Ascending aorta (tissue), 2 donors: ENCODE measurements around the gene VTI1A. TPM values are rescaled to one million over a fixed set of nuclear protein-coding genes. Genes with fewer than 3 reads are reported as not detected.

Experiments used
- DNase-seq, 2 donors: peaks; one replicate each; pipeline ENCODE4 v3.0.0-alpha.2; 2019; ENCODE audit warnings: low spot score in 2 of 2
- H3K27ac ChIP-seq, 2 donors: fragments of 200-600 bp; sonication (generic); one replicate each; pipeline ENCODE4 v1.5.1; 2016 to 2017; ENCODE audit warnings: mild to moderate bottlenecking in 1 of 2
- H3K27me3 ChIP-seq: fragments of 200-600 bp; sonication (generic); one replicate; pipeline ENCODE4 v1.5.1; 2017
- H3K36me3 ChIP-seq, 2 donors: fragments of 200-600 bp; sonication (generic); one replicate each; pipeline ENCODE4 v1.5.1; 2016
- H3K4me1 ChIP-seq, 2 donors: fragments of 200-600 bp; sonication (generic); one replicate each; pipeline ENCODE4 v1.5.1; 2016 to 2017; ENCODE audit warnings: mild to moderate bottlenecking in 1 of 2
- H3K4me3 ChIP-seq, 2 donors: fragments of 200-600 bp; sonication (generic); one replicate each; pipeline ENCODE4 v1.5.1; 2016 to 2017; ENCODE audit warnings: mild to moderate bottlenecking in 1 of 2
- H3K9me3 ChIP-seq, 2 donors: fragments of 200-600 bp; sonication (generic); one replicate each; pipeline ENCODE4 v1.5.1; 2016
- intact Hi-C: fragments of 100-400 bp; cut with DNase I; formaldehyde crosslinking; loops from one replicate; pipeline ENCODE4 v1.15.1; 2023
- total RNA-seq: library from RNA; depleted of rRNA; stranded (reverse); fragments of >200 nt; gene quantifications from one replicate; pipeline ENCODE4 v1.1.0, GENCODE V29; 2016
- TF ChIP-seq, protein P1 (sequence below), 3 experiments: fragments of 200-600 bp in 2 of 3; fragments of 450-650 bp in 1 of 3; sonication (generic) in 2 of 3; IDR thresholded peaks; one replicate each; pipeline ENCODE4 v1.5.1; 2016 to 2019; ENCODE audit warnings: antibody characterized with exemption in 3 of 3, mild to moderate bottlenecking in 1 of 3, moderate library complexity in 1 of 3

The VTI1A gene
- total RNA-seq, 1 donor from 2014 or later = 32.5 TPM

DNA sequence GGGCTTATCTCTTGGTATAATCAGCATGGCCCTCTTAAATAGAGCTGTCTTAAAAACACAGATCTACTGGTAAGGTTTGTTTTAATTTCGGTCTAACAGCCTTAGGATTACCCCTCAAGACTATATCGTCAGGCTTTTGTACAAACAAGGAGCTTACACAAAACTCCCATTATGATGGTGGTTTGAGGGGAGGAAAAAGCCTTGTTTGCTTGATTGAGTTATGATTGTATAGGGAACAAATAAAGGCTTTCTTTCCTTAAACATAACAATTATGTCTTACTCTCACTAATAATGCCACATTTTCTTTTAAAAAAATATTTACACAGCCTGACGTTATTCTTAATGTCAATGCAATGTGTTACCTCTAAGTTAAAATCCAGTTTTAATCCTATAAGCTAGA is 314.2 kb downstream of the VTI1A start:
- no peaks in the 10 kb centered on the region for H3K9me3 ChIP-seq
- intact Hi-C loops = no loop called here
- TF ChIP-seq, protein P1, sequence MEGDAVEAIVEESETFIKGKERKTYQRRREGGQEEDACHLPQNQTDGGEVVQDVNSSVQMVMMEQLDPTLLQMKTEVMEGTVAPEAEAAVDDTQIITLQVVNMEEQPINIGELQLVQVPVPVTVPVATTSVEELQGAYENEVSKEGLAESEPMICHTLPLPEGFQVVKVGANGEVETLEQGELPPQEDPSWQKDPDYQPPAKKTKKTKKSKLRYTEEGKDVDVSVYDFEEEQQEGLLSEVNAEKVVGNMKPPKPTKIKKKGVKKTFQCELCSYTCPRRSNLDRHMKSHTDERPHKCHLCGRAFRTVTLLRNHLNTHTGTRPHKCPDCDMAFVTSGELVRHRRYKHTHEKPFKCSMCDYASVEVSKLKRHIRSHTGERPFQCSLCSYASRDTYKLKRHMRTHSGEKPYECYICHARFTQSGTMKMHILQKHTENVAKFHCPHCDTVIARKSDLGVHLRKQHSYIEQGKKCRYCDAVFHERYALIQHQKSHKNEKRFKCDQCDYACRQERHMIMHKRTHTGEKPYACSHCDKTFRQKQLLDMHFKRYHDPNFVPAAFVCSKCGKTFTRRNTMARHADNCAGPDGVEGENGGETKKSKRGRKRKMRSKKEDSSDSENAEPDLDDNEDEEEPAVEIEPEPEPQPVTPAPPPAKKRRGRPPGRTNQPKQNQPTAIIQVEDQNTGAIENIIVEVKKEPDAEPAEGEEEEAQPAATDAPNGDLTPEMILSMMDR (IDR thresholded peaks at IDR 0.05) = no peak

GRCh38 chr10:112763916-112764520 is 317.0 kb downstream of the VTI1A start:
- H3K9me3 ChIP-seq = no peaks in the 10 kb centered on the region
- intact Hi-C loops = no loop called here
- no peaks in the 10 kb centered on the region for H3K27me3 ChIP-seq
- no peak for DNase-seq
- H3K27ac ChIP-seq = no peak overlapping the region
- H3K4me3 ChIP-seq = no peak overlapping the region
- H3K4me1 ChIP-seq = no peaks in the 10 kb centered on the region
- TF ChIP-seq, protein P1 (IDR thresholded peaks at IDR 0.05) = no peak
- no peaks in the 10 kb centered on the region for H3K36me3 ChIP-seq

More for the DNA sequence above, 314.2 kb downstream of the VTI1A start:
- Histone ChIP-seq H3K4me1 (no peaks in the 10 kb centered on the region), H3K27me3 (no peaks in the 10 kb centered on the region), H3K36me3 (no peaks in the 10 kb centered on the region), H3K27ac (no peak overlapping the region), H3K4me3 (no peak overlapping the region)
- DNase-seq = no peak

DNA sequence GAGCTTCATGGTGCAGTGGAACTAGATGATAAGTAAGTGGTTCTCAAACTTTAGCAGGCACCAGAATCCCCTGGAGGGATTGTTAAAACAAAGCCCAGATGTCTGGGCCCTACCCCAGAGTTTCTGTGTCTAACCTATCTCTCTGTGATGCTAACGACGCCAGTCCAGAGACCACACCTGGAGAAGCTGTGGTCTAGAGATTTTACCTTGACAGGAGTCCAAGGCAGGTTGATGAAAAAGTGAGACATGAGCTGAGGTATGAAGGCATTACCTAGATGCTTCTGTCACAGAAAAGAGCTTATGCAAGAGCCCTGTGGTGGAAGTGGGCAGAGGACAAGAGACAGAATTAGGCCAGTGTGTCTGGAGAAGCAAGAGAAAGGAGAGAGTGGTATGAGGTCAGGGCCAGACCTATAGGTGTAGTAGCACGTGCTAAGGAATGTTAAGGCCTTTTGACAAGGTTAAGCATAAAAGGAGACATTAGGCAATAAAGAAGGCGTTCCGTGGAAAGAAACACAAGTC is 318.8 kb downstream of the VTI1A start:
- Histone ChIP-seq H3K27me3 (no peaks in the 10 kb centered on the region), H3K4me3 (no peak overlapping the region), H3K27ac (no peak overlapping the region), H3K4me1 (no peaks in the 10 kb centered on the region), H3K9me3 (no peaks in the 10 kb centered on the region), H3K36me3 (no peaks in the 10 kb centered on the region)
- TF ChIP-seq, protein P1 (IDR thresholded peaks at IDR 0.05) = no peak
- intact Hi-C loops = no loop called here
- DNase-seq = no peak

GRCh38 chr10:112766636-112767035 is 319.6 kb downstream of the VTI1A start:
- no peaks in the 10 kb centered on the region for H3K36me3 ChIP-seq
- H3K4me3 ChIP-seq = no peak overlapping the region
- no peaks in the 10 kb centered on the region for H3K27me3 ChIP-seq
- intact Hi-C loops = no loop called here
- no peaks in the 10 kb centered on the region for H3K9me3 ChIP-seq
- no peak overlapping the region for H3K27ac ChIP-seq
- no peak for DNase-seq
- no peaks in the 10 kb centered on the region for H3K4me1 ChIP-seq
- TF ChIP-seq, protein P1 (IDR thresholded peaks at IDR 0.05) = no peak

GRCh38 chr10:112767156-112767555 is 320.1 kb downstream of the VTI1A start:
- intact Hi-C loops = no loop called here
- no peak for DNase-seq
- H3K27me3 ChIP-seq = no peaks in the 10 kb centered on the region
- TF ChIP-seq, protein P1 (IDR thresholded peaks at IDR 0.05) = no peak
- H3K4me3 ChIP-seq = no peak overlapping the region
- no peaks in the 10 kb centered on the region for H3K4me1 ChIP-seq
- no peaks in the 10 kb centered on the region for H3K36me3 ChIP-seq
- no peak overlapping the region for H3K27ac ChIP-seq
- no peaks in the 10 kb centered on the region for H3K9me3 ChIP-seq
